HG02759 (cell line): ENCODE results near the gene NRG3.

Experiments used
- ATAC-seq: cut with Tn5 transposase; IDR thresholded peaks from one replicate; pipeline ENCODE4 v1.9.1; 2021; ENCODE audit warnings: mild to moderate bottlenecking, moderate library complexity; ENCODE audit not compliant: unreplicated experiment

NRG3 gene

DNA sequence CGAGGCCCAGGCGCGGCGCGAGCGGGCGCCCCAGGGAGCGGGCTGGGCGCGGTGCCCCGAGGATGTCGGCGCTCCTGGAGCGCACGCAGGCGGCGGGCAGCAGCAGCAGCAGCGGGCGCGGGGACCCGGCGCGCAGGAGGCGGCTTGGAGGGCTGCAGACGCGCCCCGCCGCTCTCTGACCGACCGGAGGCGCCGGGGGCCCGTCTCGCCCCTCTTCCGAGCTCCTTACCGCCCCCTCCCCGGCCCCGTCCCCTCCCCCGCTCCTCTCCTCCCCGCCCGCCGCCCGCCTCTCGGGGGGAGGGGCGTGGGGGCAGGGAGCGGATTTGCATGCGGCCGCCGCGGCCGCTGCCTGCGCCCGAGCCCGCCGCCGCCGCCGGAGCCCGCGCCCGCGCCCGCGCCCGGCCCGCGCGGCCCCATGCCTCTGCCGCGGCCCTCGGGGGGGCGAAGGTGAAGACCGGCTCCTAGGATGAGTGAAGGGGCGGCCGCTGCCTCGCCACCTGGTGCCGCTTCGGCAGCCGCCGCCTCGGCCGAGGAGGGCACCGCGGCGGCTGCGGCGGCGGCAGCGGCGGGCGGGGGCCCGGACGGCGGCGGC, at the start of gene NRG3:
Gene NRG3 (plus strand): TSS at position 320 of the 592 bp plus-strand sequence.
- peak; percentile 43 for ATAC-seq

- no peak for ATAC-seq
These were observed 46.7 kb upstream of the NRG3 start for GRCh38 chr10:81828251-81828650.

DNA sequence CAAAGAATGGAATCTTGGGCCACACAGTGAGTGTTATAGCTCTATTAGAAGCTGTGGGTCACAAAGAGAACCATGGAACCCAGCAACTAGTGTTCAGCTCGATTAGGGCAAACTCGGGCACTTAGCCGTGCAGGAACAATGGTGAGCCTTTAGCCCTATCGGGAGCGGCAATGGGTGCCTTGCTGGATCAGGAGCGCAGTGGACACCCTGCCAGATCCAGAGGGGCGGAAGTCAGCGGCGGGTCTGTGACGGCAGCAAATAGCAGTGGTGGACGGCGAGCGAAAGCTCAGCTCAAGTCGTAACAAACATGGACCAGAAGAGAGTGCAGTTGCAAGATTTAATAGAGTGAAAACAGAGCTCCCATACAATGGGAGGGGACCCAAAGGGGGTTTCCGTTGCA, 43.9 kb upstream of the NRG3 start:
- no peak for ATAC-seq

DNA sequence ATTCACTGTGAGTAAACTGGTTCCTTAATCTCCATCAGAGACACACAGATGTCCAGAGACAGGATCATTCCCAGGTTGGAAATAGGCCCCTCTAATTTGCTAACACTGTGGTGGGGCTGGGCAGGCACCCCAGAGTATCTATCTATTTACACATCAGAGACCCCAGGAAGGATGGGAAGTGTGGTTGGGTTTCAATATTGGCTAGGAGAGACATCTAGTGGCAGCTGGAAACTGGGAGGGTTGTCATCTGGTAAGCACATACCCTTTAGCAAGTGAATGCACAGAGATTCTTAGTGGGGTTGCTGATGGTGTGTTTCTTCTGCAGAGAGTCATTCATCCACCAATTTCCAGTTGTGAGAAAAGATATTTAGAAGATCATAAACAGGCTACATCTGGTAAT, 36.0 kb upstream of the NRG3 start:
- ATAC-seq: no peak

DNA sequence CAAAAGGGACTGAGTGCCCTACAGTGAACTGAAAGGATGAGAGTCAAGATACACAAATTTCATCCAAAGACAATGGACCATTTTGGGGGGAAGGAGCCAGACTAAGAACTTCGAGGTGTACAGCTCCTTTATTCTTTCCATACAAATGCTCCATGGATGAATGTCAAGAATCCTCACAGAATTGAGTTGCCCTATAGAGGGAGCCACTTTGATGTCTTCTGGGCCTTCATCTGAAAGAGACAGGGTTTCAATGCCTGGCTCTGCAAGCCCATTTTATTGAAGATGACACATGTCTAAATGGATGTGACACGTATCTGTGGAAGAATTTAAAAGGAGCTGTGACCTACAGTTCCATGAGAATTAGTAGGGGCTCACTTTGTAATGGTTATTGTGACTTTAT, 32.0 kb upstream of the NRG3 start:
- ATAC-seq: no peak

DNA sequence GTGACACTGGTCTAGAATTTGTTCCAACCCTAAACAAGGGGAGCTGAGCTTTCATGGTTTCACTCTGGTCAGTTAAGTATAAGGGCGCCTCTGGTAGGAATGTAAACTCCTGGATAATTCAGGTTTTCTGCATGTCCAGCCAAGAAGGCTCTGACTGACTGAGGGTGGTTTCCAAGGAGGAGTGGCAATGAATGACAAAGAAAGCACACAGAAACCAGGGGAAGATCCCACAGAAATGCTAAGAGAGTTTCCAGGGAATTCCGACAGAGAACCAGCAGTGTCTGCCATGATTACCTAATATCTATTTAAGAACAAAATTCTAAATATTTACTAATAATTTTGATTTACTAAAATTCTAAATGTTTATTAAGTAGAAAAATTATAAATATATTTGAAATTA, 27.3 kb upstream of the NRG3 start:
- ATAC-seq: no peak

GRCh38 chr10:81848514-81848913, 26.5 kb upstream of the NRG3 start:
- no peak for ATAC-seq

- no peak for ATAC-seq
These were observed 26.1 kb upstream of the NRG3 start for GRCh38 chr10:81848931-81849330.

- no peak for ATAC-seq
These were observed 12.4 kb upstream of the NRG3 start for GRCh38 chr10:81862596-81862995.

- no peak for ATAC-seq
These were observed 11.2 kb upstream of the NRG3 start for GRCh38 chr10:81863771-81864170.

- ATAC-seq: no peak
These were observed 9.4 kb upstream of the NRG3 start for GRCh38 chr10:81865581-81865980.

DNA sequence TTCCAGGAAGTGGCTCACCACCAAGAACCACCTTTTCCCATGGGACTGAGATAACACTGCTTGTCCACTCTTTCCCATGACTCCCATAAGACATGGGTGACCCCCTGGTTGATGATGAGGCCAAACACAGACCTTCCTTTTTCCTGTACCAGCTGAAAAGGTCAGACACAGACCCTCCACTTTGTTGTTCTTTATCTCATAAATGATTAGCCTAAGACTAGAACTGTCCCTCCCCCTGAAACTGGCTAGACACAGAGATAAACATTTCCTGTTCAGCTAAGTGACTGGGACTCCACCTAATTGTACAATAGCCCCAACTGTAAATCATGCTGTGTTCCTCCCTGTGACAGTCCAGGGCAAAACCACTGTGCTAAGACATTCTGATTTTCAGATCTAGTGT, 8.2 kb upstream of the NRG3 start:
- peak; percentile 98 for ATAC-seq

GRCh38 chr10:81870472-81870871, 4.5 kb upstream of the NRG3 start:
- no peak for ATAC-seq

- ATAC-seq: no peak
These were observed 3.4 kb upstream of the NRG3 start for GRCh38 chr10:81871558-81871957.

- ATAC-seq: no peak
These were observed 2.7 kb upstream of the NRG3 start for GRCh38 chr10:81872206-81872862.

DNA sequence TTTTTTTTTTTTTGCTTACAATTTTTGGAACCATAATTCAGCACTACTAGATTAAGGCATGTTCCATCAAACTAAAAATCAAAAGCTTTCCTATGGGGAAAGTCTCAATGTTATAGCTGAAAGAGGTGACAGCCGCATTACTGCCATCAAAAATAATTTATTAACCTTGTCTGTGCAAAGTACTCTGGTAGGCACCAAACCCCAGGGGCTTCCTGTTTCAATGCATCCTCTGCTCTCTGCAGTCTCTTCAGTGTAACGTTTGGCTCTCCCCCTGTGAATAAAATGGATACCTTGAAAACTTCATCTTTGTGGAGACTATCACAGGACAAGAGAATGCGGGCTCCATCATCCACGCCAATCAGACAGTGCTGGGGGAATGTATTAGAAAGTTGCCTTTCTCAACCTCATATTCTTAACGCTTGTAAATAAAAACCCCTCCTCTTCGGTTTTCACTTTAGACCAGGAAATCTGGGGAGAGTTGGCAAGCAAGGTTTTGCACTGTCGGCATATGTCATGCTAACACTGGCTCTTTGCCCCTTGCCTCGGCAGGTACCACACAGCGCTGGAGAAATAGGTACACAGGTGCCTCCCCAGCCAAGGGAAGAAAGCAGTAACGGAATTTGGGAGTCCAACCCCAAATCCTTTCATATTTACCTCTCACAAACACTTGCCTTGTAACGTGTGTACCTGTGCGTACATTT, 1.6 kb upstream of the NRG3 start:
- ATAC-seq: no peak

DNA sequence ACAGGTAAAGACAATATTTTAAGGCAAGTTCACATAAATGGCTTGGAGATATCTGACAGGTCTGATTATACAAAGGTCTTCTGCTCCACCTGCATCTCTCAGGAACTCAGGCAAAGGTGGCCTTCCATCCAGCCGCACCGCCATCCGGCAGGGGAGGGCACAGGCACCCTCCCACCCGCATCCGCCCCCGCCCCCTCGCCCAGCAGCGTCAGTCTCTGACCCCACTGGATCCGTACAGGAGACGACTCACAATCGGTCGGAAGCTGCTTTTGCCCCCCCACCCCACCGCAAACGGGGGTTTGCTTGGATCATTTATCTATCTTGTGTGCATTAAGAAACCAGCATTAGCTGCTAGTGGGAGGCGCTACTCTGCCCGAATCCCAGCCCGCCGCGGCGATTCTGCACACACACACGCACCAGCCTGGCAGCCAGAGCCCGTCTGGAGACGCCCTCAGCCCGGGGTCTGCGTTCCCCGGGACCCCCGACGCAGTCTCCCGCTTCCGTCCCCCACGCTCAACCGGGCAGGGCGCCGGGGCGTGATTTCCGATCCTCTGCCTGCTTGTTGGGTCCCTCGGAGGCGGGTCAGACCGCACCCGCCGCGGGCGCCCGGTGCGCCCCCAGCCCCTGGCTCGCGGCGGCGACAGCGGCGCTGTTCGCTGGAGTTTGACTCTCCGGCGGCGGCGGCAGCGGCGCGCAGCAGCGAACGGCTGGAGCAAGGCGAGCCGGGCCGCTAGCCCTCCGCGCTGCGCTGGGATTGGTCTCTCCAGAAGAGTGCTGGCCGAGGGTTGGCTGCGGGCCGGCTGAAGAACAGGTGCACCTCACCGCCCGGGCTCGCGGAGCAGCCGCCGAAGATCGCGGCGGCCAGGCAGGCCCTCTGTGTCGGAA, 820 bp upstream of the NRG3 start:
- peak; percentile 50 for ATAC-seq

GRCh38 chr10:81875467-81876252, 666 bp downstream of the NRG3 start:
- no peak for ATAC-seq

DNA sequence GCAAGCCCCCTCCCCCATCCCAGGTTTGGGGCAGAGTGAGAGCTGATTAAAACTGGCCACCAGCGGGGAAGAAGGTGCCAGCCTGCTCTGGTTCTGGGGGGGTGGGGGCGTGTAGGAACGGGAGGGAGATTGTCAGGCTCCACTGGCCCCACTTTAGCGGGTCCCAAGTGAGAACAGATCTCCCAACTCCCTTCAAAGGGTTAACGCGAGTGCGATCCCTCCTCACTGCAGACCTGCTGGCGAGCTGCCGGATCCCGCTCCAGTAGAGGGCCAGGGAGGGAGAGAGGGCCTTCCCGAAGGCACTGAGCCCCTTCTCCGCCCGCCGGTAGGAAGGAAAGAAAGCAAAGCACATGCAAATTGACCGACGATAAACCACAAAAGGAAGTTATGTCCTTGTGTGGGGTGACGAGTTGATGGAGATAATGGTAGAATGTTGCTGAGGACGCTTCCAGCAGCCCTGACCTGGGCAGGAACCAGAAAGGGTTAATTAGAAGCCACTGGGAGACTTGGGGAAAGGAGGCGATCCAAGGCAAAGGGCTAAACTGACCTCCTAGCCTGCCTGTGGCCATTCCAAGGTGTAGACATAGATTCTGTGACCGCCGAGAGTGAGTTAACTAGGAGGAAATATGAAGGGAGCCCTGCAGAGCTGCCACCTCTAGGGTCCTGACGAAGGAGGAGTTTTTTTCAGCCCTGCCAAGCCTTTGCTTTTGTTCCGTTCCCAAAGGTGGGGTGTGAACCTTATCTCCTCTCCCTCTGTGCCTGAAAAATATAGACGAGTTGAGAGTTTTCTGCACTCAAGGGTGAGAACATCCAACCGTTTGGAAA, 1.5 kb downstream of the NRG3 start:
- no peak for ATAC-seq

DNA sequence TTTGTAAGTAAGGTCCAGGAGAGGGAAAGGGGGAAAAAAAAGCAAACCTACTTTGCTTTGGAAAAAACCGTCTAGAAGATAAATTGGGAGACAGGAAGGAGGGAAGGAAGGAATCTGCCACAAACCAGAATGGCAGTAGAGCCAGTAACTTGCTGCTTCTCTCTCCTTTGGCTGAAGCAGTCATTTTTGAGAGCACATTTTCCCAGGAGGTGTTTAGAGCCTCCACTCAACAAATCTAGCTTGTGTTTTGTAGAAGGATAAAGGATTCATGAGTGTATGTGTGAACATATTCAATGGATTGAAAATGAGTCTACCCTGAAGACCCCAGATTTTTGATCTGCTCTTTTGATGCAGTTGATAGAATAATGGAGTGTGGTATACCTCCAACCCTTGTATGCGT, 2.6 kb downstream of the NRG3 start:
- no peak for ATAC-seq
